ENCODE measurements around the gene ZMIZ1.

GRCh38 chr10:79331226-79331625 is 262.5 kb downstream of the ZMIZ1 start:
- no peak for TF ChIP-seq CTCF (IDR thresholded peaks at IDR 0.05)
- no peak for TF ChIP-seq POLR2A (IDR thresholded peaks at IDR 0.05)

Data from adrenal gland (tissue), 5 donors.